GM19463 (cell line): Measurements from ENCODE around the gene STMND1.

Experiments
- ATAC-seq: cut with Tn5 transposase; IDR thresholded peaks from one replicate; pipeline ENCODE4 v1.9.1; 2021; ENCODE audit warnings: mild to moderate bottlenecking, moderate library complexity; ENCODE audit not compliant: unreplicated experiment

Gene STMND1

DNA sequence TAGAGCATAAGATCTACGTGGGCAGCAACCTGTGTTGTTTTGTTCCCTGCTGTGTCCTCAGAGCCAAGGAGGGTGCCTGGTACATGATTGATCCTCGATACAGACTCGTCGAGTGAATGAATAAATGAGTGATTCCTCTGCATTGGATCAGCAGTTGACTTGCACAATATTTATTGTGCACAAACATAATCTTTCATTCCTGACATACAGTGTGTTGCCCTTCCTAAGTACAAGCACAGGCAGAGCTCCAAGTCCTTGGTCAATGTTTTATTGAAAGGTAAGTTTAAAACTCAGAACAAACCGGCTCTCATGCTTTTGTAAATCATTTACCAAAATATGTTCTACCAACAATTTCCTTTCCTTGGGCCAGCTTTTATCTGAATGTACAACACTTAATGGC is 57.4 kb downstream of the STMND1 start:
- no peak for ATAC-seq

GRCh38 chr6:17161076-17161475 is 59.2 kb downstream of the STMND1 start:
- ATAC-seq = no peak

DNA sequence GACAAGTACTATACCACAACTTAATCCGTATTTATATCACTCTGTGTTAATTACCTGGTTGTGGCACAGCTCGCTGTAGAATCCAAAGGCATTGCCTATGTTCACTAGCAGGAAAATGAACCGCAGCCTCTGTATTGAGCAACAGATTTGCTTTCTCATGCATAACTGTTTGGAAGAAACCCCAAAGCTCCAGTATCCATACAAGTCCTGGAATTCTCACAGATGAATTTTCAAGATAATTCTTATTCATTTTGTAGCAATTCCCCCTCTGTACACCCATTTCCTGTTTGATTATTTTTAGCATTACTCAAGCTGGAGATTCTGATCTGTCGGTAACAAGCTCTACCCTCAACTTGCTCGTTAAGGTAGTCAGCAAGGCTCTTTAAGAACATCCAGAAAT is 63.5 kb downstream of the STMND1 start:
- ATAC-seq = no peak

GRCh38 chr6:17167327-17167979 is 65.6 kb downstream of the STMND1 start:
- no peak for ATAC-seq

DNA sequence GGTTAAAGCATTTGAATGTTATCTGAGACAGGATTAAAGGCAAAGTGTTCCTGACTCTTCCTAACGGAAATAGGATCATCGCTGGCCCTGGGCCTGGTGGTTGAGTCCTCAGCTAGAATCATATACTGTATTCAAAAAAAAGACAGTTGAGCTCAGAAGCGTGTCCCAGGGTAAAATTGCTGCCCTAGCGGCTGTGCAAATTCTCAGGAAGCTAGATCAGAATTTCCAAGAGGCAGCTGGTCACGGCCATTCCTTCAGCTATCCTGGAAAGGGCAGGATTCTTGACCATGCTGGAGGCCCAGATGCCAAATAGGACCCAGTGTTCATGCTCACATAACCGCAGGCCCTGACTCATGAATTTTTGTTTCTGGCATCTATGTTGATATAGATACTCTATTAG is 67.4 kb downstream of the STMND1 start:
- ATAC-seq = no peak

DNA sequence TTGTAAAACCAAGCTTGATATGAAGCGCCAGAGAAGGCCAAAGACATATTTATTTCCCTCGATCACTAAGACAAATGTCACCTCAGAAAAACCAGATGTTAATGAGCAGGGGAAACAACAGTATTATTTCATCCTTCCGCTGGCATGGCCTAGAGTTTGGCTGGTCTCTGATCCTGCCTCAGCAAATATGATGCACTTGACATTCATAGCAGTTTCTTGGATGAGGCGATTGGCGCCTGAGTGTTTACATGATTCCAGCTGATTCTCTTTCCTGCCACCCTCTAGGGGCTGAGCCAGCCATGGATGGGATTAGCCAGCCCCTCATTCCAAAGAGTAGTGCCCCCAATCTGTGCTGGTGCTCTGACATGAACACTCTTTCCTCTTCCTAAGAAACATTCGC is 67.9 kb downstream of the STMND1 start:
- ATAC-seq = no peak

GRCh38 chr6:17172836-17173470 is 71.1 kb downstream of the STMND1 start:
- no peak for ATAC-seq

GRCh38 chr6:17178326-17178725 is 76.5 kb downstream of the STMND1 start:
- ATAC-seq = no peak

DNA sequence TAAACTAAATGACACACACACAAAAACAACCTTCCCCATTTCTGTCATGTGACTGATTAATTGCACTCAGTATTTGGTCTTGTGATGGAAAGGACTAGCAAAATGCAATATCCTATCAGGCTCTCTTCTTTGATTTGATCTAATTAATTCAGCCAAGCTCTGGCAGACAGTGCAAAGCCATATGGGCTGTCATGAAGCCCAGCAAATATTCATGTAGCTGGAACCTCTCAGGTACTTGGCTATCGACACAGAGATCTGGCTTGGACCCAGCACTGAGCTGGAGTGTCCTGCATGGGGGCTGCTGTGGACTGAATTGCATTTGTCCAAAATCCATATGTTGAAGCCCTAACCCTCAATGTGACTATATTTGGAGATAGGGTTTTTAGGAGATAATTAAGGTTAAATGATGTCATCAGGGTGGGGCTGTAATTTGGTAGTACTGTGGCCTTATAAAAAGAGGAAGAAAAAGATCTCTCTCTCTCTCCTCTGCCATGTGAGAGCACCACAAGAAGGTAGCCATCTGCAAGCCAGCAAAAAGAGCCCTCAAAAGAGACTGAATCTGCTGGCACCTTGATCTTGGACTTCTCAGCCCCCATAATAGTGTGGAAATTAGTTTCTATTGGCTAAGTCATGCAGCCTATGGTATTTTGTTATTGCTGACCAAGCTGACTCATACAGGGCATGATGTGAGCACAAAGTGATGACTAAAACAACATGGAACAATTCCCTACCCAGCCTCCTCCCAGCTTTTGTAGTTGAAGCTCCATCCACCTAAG is 77.1 kb downstream of the STMND1 start:
- no peak for ATAC-seq

DNA sequence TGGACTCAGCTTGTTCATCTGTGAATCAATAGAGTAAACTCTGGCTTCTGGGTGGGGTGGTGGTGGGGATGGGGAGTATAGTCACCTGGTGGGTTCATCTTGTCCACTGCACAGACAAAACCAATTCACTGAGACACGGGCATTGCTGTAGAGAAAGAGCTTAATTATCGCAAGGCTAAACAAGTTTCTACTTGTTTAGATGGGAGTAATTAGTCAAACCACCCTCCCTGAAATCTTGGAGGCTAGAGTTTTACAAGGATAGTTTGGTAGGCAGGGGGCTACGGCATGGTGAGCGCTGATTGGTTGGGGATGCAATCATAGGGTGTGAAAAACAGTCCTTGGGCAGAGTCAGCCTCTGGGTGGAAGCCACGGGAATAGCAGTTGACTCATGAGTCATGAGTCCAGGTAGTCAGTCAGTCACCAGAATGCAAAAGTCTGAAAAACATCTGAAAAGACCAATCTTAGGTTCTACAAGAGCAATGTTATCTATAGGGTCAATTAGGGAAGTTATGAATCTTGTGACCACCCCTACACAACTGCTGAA is 77.8 kb downstream of the STMND1 start:
- no peak for ATAC-seq
